Activated CD4-positive, CD25-positive, alpha-beta regulatory T cell (primary cell): ENCODE measurements around the gene DSTYK.

Source experiments
- DNase-seq, 4 experiments: peaks; one replicate each; lab custom pipeline; 2025; lab: John Stamatoyannopoulos, UW

The DSTYK gene

GRCh38 chr1:205124726-205125125, 86.8 kb downstream of the DSTYK start:
- DNase-seq, result no peak

- no peak for DNase-seq
Observed at GRCh38 chr1:205122489-205122882, 89.0 kb downstream of the DSTYK start.

DNA sequence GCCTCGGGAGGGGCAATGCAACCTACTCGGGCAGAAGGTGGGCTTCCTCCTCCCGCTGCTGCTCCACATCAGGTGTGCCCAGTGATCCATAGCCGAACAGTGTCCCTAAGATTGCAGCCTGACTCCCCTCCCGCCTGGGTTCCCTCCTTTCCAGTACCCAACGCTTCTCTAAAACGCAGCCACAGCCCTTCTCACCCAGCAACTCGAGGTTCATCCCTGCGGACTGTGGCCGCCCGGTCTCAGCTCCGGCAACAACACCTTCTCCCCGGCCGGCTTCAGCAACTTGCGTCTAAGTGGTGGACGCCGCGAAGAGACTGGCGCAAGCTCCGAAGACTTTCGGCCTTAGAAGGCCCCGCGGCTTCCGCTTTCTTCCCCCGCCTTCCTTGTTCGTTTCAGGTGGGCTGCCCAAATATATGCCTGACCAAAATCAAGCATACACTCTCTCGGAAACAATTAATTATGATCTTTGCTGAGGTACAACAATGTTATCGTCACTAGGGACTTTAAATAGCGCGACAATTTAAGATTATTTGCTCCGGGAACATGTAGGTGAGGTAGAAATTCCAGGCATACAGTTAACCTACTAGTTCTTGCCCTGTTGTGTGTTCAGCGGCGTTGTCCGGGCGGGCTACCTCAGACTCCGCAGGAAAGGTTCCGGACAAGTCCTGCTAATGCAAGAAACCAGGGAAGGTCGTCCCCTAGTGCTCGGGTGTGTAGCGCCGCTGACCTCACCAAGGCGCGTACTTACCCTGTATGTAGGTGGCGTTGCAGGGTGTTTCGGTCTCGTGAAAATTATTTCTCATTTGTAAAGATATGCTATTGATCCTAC, 89.6 kb downstream of the DSTYK start, which contains the start of gene RBBP5:
Gene RBBP5, minus strand, starts transcription at position 319 of the 829 bp plus-strand sequence. Its CDS starts 105 bp downstream, at position 214.
- peak; percentile 83 to 91 (median 86) for DNase-seq

- DNase-seq, result no peak
Observed at GRCh38 chr1:205118752-205119151, 92.8 kb downstream of the DSTYK start.

DNA sequence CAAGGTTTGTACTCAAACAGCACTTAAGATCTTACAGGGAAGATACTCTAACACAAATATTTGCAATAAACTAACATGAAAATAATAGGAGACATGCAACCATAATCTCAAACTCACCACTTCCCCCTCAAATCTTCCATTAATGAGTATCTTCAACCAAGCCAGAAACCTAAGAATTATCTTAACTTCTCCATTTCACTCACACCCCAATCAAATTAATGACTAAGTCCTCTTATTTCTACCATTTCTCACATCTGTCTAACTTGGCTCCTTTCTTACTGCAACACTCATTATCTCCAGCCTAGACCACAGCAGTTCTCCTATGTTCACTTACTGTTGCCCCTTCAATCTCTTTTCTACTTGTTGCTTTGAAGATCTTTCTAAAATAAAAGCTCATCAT, 100.1 kb downstream of the DSTYK start:
- no peak for DNase-seq

DNA sequence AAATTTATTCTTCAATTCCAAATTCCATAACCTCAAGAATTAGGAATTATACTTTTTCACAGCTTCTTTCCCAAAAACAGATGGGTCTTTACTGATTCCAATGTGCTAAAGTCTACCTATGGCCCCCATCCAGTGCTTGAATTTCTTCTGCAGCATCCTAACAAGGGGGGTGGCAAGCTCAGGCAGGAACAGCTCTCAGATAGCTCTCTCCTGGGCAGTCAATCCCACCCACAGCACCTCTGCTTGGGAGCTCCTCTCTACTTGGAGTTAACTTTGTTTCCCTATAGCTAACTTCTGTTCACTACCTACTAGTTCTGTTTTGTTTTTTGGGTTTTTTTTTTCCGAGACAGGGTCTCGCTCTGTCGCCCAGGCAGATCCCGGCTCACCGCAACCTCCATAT, 101.8 kb downstream of the DSTYK start:
- no peak for DNase-seq

DNA sequence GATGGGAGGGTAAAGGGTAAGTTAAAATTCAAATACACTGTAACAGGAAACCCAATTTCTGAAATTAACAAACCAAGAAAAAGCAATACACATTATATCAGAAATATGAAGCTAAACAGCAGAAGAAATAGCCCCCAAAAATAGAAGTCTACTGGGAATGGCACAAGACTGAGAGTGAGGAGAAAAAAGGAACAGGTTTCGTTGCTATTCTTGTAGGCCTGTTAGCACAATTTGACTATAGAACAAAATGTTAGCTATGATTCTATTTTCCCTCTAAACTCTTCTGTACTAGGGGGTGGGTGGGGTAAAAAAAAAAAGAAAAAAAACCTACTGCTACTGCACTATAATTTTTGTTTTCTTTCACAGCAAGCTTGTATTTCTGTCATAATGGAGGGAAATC, 102.2 kb downstream of the DSTYK start:
- DNase-seq, result no peak

GRCh38 chr1:205108464-205108863, 103.0 kb downstream of the DSTYK start:
- DNase-seq, result no peak

GRCh38 chr1:205107327-205107726, 104.2 kb downstream of the DSTYK start:
- no peak for DNase-seq

DNA sequence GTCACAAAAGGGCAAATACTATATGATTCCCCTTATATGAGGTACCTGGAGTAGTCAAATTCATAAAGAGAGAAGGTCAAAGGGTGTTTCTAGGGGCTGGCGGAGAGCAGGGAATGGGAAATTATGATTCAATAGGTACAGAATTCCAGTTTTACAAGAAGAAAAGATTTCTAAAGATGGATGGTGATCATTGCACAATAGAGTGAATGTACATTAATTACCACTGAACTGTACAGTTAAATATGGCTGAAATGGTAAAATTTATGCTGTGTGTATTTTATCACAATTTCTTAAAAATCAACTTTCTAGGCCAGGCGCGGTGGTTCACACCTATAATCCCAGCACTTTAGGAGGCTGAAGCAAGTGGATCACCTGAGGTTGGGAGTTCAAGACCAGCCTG, 109.1 kb downstream of the DSTYK start:
- DNase-seq, result no peak

DNA sequence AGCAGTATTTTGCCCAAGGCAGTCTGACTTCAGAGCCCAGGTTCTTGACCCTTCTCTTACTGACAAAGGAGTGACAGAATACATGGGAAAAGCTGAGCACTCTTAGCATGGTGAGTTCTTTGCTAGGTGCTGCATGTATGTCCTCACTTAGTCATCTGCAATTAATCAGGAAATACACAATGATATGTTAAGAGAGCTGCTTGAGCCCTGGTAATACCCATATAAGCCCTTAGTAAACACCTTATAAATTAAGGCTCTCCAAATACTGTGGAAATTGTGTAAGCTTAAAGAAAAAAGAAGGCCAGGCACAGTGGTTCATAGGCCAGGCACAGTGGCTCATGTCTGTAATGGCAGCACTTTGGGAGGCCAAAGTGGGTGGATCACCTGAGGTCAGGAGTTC, 113.3 kb downstream of the DSTYK start:
- DNase-seq, result no peak

DNA sequence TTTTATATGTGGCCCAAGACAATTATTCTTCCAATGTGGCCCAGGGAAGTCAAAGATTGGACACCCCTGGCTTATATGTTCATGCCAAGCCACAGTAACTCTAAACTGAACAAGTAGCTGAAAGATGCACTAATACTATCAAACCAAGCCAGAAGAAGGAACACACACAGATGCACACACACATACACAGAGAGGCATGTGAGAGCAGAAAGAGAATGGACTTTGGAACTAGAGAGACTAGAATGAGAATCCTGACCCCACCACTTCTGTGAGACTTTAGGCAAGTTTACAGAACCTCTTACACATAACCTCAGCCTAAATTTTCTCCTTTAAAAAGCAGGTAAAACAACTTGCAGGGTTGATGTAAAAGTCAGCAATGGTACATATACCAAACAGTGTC, 116.1 kb downstream of the DSTYK start:
- DNase-seq, result no peak
